ENCODE measurements around the gene CCNE1.
"Not testable (repeated sequence)": the region's sequence is repeated elsewhere in the genome, so short reads cannot be mapped to it uniquely, and the experiment has no call there.

Gene CCNE1

DNA sequence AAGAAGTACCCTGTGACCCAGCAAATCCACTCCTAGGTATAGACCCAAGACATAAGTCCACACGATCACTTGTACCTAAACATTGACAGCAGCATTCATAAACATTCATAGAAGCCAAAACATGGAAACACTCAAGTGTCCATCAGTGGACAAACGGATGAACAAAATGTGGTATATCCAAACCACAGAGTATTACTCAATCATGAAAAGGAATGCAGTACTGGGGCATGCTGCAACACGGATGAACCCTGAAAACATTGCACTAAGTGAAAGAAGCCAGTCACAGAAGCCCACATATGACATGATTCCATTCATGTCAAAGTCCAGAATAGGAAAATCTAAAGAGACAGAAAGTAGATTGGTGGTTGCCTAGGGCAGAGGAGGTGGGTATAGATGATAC is 22.8 kb upstream of the CCNE1 start:
- no peak for DNase-seq

DNA sequence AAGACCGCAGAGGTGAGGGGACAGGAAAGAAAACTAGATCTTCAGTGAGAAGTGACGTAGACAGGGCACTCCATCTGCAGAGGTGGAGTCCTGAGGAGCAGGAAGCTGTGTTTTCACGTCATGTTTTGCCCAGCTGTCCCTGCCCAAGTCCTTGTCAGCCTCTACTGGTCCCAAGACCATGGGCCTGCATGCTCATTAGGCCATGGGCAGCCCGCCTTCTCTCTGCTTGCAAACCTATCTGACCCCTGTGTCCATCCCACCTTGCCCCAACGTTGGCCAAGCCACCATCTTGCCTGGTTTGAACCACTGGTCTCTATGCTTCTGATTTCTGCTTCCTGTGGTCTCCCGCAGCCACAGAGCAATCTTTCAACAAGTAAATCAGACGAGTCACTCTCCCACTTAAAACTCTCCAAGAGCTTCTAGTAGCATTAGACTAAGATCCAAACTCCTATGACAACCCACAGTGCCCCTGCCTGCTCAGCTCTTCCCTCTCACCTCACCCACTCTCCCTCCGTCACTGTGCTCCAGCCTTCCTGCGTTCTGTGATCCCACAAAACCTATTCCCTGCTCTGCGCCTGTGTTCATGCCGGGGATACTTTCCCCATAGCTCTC is 18.6 kb upstream of the CCNE1 start:
- no peak for DNase-seq

DNA sequence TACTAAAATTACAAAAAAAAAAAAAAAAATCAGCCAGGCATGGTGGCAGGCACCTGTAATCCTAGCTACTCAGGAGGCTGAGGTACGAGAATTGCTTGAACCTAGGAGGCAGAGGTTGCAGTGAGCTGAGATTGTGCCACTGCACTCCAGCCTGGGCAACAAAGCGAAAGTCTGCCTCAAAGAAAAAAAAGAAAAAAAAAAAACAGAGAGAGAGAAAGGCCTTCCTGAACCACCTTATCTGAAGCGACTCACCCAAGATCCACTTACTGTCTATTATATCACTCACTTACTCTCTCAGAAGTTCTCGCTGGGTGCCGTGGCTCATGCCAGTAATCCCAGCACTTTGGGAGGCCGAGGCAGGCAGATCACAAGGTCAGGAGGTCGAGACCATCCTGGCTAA is 17.3 kb upstream of the CCNE1 start:
- not testable (repeated sequence) for DNase-seq

GRCh38 chr19:29795461-29796172 is 16.2 kb upstream of the CCNE1 start:
- no peak for DNase-seq

GRCh38 chr19:29796173-29796573 is 15.6 kb upstream of the CCNE1 start:
- DNase-seq, result no peak

DNA sequence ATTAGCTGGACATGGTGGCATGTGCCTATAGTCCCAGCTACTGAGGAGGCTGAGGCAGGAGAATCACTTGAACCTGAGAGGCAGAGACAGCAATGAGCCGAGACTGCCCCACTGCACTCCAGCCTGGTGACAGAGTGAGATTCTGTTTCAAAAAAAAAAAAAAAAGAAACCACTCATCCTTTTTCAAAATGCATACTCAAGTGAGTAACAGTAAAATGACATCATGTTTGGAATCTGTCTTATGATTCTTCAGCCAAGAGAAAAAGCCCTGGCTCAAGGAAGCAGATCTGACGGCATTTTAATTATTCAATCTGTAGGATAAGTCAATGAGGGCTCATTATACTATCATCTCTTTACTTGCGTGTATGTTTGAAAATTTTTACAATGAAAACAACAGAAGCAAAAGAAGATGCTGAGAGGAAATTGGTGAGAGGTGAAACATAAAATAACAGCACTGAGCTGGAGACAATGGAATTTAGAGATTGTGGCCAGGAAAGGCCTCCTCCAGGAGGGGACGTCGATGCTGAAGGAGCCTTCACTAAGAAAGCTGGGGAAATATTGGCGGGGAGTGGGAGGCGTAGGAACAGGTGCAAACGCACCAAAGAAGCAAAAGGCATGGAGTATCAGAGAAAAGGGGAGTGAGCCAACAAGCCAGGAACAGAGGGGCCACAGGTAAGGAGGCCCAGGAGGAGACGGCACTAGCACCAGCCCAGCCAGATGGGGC is 12.9 kb upstream of the CCNE1 start:
- DNase-seq, result no peak

GRCh38 chr19:29800100-29800825 is 11.5 kb upstream of the CCNE1 start:
- no peak for DNase-seq

GRCh38 chr19:29803951-29804350 is 7.8 kb upstream of the CCNE1 start:
- not testable (repeated sequence) for DNase-seq

DNA sequence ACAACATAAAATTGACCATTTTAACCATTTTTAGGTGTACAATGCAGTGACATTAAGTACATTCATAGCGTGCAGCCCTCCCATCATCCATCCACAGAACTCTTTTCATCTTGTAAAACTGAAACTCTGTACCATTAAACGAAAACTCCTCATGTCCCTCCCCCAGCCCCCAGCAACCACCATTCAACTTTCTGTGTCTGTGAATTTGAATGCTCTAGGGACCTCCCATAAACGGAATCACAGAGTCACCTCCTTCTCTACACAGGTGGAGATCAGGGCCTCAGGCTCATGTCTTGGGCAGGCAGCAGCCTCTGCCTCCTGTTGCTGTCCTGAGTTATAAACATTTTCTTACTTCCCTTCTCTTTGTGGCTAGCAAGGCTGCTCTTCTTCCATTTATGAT is 7.3 kb upstream of the CCNE1 start:
- no peak for DNase-seq

DNA sequence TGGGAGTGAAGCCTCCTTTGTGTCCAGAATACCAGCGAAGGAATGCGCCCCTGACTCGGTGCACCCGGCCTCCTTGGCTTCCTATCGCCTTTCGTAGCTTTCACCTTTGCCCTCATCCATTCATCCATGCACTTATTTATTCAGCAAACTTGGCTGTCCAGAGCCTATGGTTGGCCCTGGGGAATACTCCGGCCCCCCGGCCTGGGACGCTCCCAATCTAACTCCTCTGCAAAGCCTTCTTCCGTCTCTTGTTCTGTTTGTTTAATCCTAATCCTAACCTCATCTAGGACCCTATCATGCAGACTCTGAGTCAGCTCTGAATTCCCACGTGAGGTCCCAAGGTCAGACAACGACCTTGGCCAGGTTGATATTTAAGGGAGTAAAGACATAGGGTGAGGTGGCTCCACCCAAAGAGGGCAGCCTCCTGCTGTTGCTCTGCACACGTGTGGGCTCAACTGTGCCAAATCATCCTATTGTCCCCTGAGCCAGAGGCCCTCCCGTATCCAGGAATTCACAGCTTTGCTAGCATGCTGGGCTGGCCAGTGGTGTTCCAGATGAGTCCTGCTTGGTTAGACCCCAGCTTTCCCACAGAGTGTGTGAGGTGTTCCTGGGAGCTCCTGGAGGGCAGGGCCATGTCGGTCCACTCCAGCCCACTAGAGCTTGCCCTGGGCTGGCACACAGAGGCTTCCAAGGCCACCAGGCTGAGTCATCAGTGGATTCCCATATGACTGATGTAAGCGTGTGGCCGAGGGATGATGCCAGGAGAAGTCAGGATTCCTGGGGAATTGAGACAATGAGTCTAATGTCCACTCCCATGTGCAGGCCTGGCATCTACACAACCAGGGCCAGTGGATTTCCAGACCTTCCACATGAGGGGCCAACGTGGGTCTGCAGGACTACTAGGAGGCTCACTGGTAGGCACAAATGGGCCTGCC is 6.5 kb upstream of the CCNE1 start:
- DNase-seq, result no peak

DNA sequence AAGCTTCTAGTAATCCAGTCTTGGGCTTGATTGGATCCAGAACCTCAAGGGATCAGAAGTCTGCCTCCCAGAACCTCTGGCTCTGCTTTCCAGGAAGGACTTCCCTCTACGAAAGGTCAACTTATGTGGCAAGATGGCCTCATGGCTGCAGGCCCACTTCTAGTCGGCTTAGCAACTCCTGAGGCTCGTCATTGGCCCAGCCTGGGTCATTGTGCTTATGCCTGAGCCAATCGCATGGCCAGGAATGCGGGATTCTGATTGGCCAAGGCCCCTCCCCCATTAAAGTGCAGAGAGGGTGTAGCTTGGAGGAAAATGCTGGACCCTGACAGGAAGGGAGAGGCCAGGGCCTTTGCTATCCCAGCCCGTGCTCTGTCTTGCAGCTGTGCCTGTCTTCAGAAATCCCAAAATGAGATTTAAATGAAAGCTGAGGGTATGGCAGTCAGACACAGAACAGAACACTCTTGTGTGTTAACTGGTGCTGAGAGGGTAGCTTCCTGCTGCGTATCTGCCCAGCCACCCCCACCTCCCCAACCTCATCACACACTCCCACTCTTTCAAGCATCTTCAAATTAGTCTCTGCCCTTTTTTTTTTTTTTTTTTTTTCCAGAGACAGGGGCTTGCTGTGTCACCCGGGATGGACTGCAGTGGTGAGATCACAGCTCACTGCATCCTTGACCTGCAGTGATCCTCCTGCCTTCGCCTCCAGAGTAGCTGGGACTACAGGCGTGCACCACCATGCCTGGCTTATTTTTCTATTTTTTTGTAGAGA is 5.5 kb upstream of the CCNE1 start:
- DNase-seq, result no peak

DNA sequence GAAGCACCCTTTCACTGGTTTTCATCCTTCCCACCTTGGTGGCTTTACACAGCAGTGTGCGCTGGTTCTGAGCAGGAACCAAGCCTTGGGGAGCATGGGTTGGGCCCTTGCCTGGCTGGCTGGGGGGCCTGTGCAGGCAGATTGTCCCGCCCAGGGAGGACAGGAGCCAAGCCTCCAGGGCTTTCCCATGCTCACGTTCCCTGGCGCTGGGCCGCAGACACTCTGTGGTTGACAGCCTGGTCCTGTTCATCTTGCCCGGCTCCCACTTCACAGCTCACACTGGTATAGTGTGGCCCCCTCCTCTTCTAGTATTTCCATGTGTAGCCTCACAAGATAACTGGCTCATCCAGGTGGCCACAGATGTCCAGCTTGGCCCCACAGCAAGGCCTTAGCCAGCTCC is 4.6 kb upstream of the CCNE1 start:
- DNase-seq, result no peak

DNA sequence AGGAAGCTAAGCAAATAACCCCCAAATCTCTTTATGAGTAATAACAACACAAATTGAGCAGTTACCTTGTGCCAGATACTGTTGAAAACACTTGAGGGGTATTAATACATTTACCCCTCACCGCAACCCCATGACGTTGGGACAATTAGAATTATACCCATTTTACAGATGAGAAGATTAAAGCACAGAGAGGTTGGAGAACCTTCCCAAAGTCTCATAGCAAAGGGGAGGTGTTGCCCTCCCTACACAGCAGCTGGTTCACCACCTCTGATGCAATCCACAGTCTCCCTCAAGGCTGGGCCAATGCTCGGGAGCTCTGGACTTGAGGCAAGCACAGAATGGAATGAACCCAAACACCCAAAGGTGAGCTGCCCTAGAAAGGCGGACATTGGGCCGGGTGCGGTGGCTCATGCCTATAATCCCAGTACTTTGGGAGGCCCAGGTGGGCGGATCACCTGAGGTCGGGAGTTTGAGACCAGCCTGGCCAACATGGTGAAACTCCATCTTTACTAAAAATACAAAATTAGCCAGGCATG is 3.9 kb upstream of the CCNE1 start:
- no peak for DNase-seq

DNA sequence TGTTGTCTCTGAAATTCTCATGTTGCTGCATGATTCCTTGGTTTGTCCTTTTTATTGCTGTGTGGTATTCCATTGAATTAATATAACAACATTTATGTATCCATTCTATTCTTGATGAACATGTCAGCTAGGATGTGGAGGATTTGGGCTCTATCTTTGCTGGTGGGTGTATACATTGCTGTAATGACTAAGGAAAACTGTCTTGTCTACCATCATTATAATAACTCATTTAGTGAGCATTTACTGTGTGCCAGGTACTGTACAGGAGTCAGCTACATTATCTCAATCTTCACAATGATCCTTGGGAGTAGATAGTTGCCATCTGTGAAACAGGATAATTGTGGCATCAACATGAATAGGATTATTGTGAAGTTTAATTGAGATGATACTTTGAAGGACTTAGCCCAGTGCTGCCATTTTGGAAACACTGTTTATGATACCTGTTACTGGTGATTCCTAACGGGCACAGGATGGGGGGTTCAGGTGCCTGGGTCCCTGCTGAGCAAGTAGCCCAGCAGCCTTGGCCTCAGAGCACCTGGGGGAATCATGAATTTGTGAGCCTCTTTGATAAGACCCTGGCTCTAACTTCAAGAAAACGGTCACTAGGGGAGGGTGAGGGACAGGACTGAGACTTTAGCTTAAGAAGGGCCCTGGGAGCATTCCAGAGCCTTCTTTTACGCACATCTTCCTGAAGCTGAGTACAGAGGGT is 1.8 kb upstream of the CCNE1 start:
- no peak for DNase-seq

DNA sequence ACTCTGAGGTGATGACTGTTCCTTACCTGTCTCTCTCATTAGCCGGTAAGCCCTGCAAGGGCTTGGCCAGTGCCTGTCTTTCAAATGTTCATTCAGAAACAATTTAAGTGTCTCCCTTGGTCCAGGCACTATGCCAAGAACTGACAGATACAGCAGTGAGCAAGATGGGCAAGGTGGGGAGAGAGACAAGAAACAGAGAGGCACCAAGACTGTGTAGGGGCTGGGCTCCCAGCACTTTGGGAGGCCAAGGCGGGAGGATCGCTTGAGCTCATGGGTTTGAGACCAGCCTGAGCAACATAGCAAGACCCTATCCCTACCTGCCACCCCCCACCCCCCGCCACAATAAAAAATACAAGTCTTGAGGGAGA is 1.3 kb upstream of the CCNE1 start:
- no peak for DNase-seq

DNA sequence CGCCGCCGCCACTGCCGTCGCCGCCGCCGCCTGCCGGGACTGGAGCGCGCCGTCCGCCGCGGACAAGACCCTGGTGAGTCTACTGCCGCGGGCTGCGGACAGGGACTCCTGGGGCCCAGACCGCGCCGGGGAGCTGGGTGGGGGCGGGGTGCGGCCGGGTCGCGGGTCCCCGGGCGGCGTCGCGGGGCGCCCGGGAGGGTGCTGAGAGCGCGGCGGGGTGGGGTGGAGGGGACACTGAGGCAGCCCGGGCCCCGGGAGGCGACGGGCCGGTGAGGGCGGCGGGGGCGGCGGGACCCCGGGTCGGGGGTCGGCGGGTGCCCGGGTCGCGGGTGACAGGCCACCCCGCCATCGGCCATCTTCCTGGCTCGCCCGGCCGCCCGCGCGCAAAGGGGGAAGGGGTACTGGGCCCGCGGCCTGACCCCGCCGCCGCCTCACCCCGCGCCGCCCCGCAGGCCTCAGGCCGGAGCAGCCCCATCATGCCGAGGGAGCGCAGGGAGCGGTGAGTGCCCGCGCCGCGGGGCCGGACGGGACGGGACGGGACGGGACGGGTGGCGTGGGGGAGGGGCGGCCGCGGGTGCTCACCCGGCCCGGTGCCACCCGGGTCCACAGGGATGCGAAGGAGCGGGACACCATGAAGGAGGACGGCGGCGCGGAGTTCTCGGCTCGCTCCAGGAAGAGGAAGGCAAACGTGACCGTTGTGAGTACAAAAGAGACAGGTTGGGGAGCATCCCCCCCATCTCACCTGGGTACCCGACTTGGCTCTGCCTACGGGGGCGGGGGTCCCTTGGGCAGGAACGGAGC is 489 bp downstream of the CCNE1 start:
- no peak for DNase-seq

DNA sequence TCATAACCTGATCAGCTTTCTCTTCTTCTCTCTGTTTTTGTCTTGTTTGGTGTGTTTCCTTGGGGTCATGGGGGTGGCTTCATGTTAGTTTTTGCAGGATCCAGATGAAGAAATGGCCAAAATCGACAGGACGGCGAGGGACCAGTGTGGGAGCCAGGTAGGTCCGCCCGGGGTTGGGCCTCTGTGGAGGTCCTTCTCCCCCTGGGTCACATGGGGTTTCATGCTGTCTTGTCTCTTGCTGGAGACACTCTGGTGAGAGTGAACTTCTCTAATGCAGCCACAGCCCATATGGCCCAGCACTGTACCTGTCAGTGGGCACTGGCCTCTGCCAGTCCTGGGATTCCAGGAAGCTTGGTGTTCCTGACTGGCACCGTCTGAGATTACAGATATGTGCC is 1.1 kb downstream of the CCNE1 start:
- DNase-seq, result no peak

DNA sequence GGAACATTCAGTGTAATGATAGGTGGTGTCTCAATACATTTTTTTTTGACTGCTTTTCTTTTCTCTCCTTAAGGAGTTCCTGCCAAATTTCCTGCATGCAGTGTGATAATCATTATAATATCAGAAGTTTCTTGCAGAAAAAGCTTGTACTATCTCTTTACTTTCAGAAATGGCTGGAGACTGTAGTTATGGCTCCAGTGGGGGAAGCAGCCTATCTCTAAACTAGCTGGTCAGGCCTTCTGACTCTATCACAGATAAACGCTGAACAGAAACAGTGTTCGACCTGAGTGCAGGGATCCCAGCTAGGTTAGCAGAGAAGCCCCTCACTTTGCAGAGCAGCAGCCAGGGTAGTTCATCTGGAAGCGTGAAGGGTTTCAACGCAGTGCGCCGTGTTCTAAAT is 1.9 kb downstream of the CCNE1 start:
- no peak for DNase-seq

DNA sequence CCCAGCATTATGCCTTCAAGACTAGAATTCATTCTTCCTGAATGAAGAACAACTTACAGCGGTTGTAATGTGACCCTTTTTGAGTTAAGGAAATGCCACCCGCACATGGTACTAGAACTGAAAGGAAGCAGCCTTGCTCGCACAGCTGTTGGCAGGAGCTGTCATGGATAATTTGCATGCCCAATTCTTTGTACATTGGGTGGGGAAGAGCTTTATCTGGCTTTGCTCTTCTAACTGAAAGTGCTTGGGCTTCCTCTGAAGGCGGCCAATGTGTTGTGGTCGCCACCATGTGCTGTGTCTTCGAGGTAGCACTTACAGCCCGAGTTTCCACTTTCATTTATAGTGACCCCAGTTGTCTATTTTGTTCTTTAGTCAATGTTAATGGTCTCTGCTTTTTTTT is 3.4 kb downstream of the CCNE1 start:
- no peak for DNase-seq

- no peak for DNase-seq
Measured at GRCh38 chr19:29817316-29817715, 5.5 kb downstream of the CCNE1 start.
